HEK293 (cell line): Measurements from ENCODE around the gene ZNF768.
"Not testable (repeated sequence)": the region's sequence is repeated elsewhere in the genome, so short reads cannot be mapped to it uniquely, and the experiment has no call there.

Experiments used
- CTCF ChIA-PET: fragments of 350-600 bp; formaldehyde crosslinking; extraction: SDS; loops from one replicate; lab custom pipeline; 2021; ENCODE audit warnings: antibody characterized with exemption; lab: Yijun Ruan, JAX
- POLR2A ChIA-PET: fragments of 300-600 bp; formaldehyde crosslinking; extraction: SDS; loops from one replicate; lab custom pipeline; 2020; ENCODE audit warnings: antibody characterized with exemption, inconsistent platforms; lab: Yijun Ruan, JAX
- H3K27ac ChIP-seq: fragments of 200-500 bp; sonication (Bioruptor generic); 2 replicates; pipeline ENCODE4 v1.5.1; 2014; ENCODE audit warnings: low read depth, low read length, control low read depth, inconsistent platforms; ENCODE audit errors: extremely low read depth
- H3K36me3 ChIP-seq, 2 experiments: fragments of 200-500 bp in 1 of 2; sonication (Bioruptor generic) in 1 of 2; 1 replicate in 1 of 2; 2 replicates in 1 of 2; pipeline ENCODE4 v1.5.1; 2014 to 2017; ENCODE audit warnings: inconsistent platforms in 2 of 2, low read length in 2 of 2; ENCODE audit not compliant: control insufficient read depth in 2 of 2, insufficient read depth in 1 of 2
- H3K4me1 ChIP-seq: fragments of 200-500 bp; sonication (Bioruptor generic); 2 replicates; pipeline ENCODE4 v1.5.1; 2014; ENCODE audit warnings: mild to moderate bottlenecking, low read length, inconsistent platforms; ENCODE audit not compliant: control insufficient read depth, insufficient read depth
- H3K4me3 ChIP-seq: 2 replicates; pipeline ENCODE4 v1.5.1; 2011; ENCODE audit warnings: low read depth, mild to moderate bottlenecking, control low read depth, low read length, moderate library complexity
- H3K9me3 ChIP-seq: fragments of 200-500 bp; sonication (Bioruptor generic); 2 replicates; pipeline ENCODE4 v1.5.1; 2014; ENCODE audit warnings: low read depth, low read length, inconsistent platforms; ENCODE audit not compliant: control insufficient read depth, insufficient read depth
- PRDM1 ChIP-seq: fragments of 450-650 bp; formaldehyde crosslinking; IDR thresholded peaks from 2 replicates; pipeline ENCODE4; 2016; ENCODE audit warnings: missing biosample characterization, missing genetic modification characterization
- REPIN1 ChIP-seq: fragments of 450-650 bp; formaldehyde crosslinking; IDR thresholded peaks from 2 replicates; pipeline ENCODE4 v1.5.1; 2017; ENCODE audit warnings: missing biosample characterization, missing genetic modification characterization, low read depth
- ZNF148 ChIP-seq: fragments of 450-650 bp; formaldehyde crosslinking; IDR thresholded peaks from 2 replicates; pipeline ENCODE4 v1.5.0; 2017; ENCODE audit warnings: missing biosample characterization, missing genetic modification characterization, borderline replicate concordance
- ZNF223 ChIP-seq: fragments of 450-650 bp; formaldehyde crosslinking; IDR thresholded peaks from 2 replicates; pipeline ENCODE4 v1.5.1; 2016; ENCODE audit warnings: missing biosample characterization, missing genetic modification characterization
- ZNF366 ChIP-seq: fragments of 450-650 bp; formaldehyde crosslinking; conservative IDR thresholded peaks from 2 replicates; pipeline ENCODE4 v1.5.1; 2016; ENCODE audit warnings: missing biosample characterization, missing genetic modification characterization
- ZNF621 ChIP-seq: fragments of 450-650 bp; formaldehyde crosslinking; IDR thresholded peaks from 2 replicates; pipeline ENCODE4 v1.5.1; 2017; ENCODE audit warnings: missing biosample characterization, missing genetic modification characterization
- ZNF624 ChIP-seq: fragments of 450-650 bp; formaldehyde crosslinking; IDR thresholded peaks from 2 replicates; pipeline ENCODE4 v1.5.1; 2017; ENCODE audit warnings: missing biosample characterization, missing genetic modification characterization
- ZNF639 ChIP-seq: fragments of 450-650 bp; formaldehyde crosslinking; IDR thresholded peaks from 2 replicates; pipeline ENCODE4 v1.5.1; 2016; ENCODE audit warnings: missing biosample characterization, missing genetic modification characterization
- ZNF654 ChIP-seq: fragments of 450-650 bp; formaldehyde crosslinking; IDR thresholded peaks from 2 replicates; pipeline ENCODE4 v1.5.1; 2016; ENCODE audit warnings: low read depth, missing biosample characterization, missing genetic modification characterization
- ZNF658 ChIP-seq: fragments of 450-650 bp; formaldehyde crosslinking; IDR thresholded peaks from 2 replicates; pipeline ENCODE4; 2016; ENCODE audit warnings: missing biosample characterization, missing genetic modification characterization
- ZNF664 ChIP-seq: fragments of 450-650 bp; formaldehyde crosslinking; IDR thresholded peaks from 2 replicates; pipeline ENCODE4 v1.5.1; 2016; ENCODE audit warnings: missing biosample characterization, missing genetic modification characterization
- ZNF776 ChIP-seq: fragments of 450-650 bp; formaldehyde crosslinking; IDR thresholded peaks from 2 replicates; pipeline ENCODE4 v1.5.0; 2017; ENCODE audit warnings: missing biosample characterization, missing genetic modification characterization, borderline replicate concordance
- ZNF777 ChIP-seq: fragments of 450-650 bp; formaldehyde crosslinking; IDR thresholded peaks from 2 replicates; pipeline ENCODE4 v1.5.1; 2017; ENCODE audit warnings: missing biosample characterization, missing genetic modification characterization, borderline replicate concordance

ZNF768 gene

DNA sequence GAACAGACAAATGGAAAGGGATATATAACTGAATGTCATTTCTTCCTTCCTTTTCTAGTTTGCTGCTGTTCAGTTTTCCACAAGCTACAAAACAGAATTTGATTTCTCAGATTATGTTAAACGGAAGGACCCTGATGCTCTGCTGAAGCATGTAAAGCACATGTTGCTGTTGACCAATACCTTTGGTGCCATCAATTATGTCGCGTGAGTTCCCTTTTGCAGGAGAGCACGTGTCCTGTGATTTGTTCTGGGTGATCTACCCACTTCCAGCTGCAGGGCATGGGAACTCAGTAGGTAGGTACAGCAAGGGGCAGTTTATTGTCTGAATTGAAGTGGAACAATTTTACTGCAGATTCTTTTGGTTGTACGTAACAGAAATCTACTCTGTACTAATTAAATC, 45.0 kb downstream of the ZNF768 start (continued):
- no peak for TF ChIP-seq ZNF639 (tag by site-specific recombination)

DNA sequence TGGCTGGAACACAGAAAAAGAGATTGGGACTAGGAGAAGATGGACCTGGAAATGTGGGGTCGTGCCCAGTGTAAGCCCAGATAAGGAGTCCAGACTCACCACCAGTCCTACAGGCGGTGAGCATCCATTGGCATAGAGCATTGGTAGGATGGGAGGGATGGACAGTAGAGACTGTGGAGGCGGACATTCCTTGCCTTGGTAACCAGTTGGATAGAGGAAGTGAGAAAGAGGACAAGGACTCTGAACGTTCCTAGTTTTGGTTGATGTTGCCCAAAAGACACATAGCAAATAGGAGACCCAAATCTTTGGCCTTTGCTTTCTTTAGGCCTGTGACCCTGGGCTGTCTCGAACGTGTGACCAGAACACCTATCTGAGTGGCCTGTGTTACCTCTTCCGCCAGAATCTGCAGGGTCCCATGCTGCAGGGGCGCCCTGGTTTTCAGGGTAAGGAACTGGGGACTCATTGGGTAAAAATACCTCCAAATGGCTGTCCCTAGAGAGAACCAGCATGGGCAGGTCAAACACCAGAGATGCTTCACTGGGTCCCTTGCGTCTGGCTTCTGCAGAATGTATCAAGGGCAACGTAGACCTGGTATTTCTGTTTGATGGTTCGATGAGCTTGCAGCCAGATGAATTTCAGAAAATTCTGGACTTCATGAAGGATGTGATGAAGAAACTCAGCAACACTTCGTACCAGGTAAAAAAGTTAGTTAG, 47.4 kb downstream of the ZNF768 start:
- Histone ChIP-seq H3K9me3 (no peaks in the 10 kb centered on the region), H3K27ac (no peak overlapping the region), H3K4me1 (no peaks in the 10 kb centered on the region), H3K36me3 (no peaks in the 10 kb centered on the region)
- POLR2A ChIA-PET, result interaction anchor here (0.6 kb wide), 1 partner anchor 155 kb away, joined by 4 read pairs; no protein-coding TSS in a partner anchor
- TF ChIP-seq ZNF624 (no peak), ZNF776 (tag by site-specific recombination) (no peak), ZNF777 (no peak), REPIN1 (tag by site-specific recombination) (no peak), ZNF223 (tag by site-specific recombination) (no peak)
- TF ChIP-seq, all 188 proteins: peak for 0
- H3K4me3 ChIP-seq, result no peak overlapping the region
- CTCF ChIA-PET, result interaction anchor here (1.1 to 1.4 kb wide), 2 partner anchors 22 to 29 kb away, joined by 3 to 4 read pairs; no protein-coding TSS in a partner anchor

DNA sequence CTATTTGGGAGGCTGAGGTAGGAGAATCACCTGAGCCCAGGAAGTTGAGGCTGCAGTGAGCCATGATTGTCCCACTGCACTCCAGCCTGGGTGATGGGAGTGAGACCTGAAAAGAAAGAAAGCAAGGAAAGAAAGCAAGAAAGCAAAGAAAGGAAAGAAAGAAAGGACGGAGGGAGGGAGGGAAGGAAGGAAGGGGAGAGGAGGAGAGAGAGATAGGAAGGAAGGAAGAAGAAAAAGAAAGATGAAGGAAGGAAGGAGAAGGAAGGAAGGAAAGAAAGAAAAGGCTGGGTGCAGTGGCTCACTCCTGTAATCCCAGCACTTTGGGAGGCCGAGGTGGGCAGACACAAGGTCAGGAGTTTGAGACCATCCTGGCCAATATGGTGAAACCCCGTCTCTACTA, 48.6 kb downstream of the ZNF768 start:
- H3K27ac ChIP-seq, H3K9me3 ChIP-seq, H3K4me1 ChIP-seq, H3K36me3 ChIP-seq, H3K4me3 ChIP-seq, POLR2A ChIA-PET: not testable (repeated sequence)
- CTCF ChIA-PET, result interaction anchor here (0.7 to 1.0 kb wide), 2 partner anchors 58 to 510 kb away, joined by 3 to 4 read pairs; no protein-coding TSS in a partner anchor
- TF ChIP-seq ZNF621 (tag by site-specific recombination) (0 out of 2 replicates have a peak, but pooled peaks have one; percentile 25), ZNF658 (tag by site-specific recombination) (0 out of 2 replicates have a peak, but pooled peaks have one; percentile 20), ZNF366 (tag by site-specific recombination) (peak; percentile 89), PRDM1 (tag by site-specific recombination) (peak; percentile 73; the same call in 1 of the 2 replicates), ZNF148 (peak; percentile 50; the same call in 1 of the 2 replicates)

GRCh38 chr16:30476991-30477390, 49.4 kb downstream of the ZNF768 start:
- ChIA-PET CTCF (interaction anchor here (1.0 kb wide), 1 partner anchor 59 kb away, joined by 3 read pairs; no protein-coding TSS in a partner anchor), POLR2A (no interaction called here)
- no peak overlapping the region for H3K4me3 ChIP-seq
- no peaks in the 10 kb centered on the region for H3K36me3 ChIP-seq
- no peaks in the 10 kb centered on the region for H3K9me3 ChIP-seq
- no peaks in the 10 kb centered on the region for H3K4me1 ChIP-seq
- TF ChIP-seq ZNF654 (tag by site-specific recombination), result no peak
- peak; percentile 91 for TF ChIP-seq ZNF664
- no peak overlapping the region for H3K27ac ChIP-seq
